ENCODE measurements around the gene KIF21B.

Gene KIF21B

DNA sequence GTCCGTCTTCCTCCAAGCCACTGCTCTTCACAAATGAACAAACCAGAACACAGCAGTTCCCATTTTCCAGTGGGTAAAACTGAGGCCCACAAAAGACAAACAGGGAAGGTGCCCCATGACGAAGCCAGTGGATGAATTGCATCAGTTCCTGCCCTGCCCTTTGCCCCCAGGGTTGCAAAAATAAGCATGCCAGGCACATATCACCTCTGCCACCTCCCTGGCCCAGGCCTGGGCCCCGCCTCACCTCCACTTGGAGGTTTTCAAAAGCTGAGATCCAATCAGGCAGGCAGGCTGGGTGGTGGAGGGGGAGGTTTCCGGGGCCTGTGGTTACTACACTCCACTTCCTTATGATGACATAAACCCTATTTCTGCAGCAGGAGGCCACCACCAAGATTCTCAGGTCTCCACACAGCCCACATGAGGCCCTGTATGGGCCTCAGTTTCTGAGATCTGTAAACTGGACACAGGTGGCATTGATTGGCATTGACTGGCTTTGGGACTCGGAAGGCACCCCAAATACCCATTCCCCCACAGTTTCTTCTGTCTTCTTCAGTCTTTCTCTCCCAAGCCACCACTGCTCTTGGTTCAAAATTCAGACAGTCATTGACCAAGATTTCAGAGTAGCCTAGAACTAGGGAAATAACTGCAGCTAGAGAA, 4.1 kb downstream of the KIF21B start:
- no peak for DNase-seq

DNA sequence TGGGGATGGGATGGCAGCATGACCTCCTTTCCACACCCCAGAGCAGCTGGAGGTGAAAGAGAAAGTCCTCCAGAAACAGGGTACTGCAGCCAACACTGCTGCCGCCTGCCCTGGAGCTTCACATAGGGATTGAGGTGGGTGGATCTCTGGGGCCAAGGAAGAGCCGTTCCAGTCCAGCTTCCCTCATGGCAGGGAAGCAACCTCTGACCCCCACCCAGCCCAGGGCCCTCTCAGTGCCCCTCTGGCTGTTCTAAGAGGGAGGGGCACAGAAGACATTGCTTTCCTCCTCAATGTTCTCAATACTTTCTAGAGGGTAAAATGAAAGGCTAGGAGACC, 5.7 kb downstream of the KIF21B start:
- no peak for DNase-seq

DNA sequence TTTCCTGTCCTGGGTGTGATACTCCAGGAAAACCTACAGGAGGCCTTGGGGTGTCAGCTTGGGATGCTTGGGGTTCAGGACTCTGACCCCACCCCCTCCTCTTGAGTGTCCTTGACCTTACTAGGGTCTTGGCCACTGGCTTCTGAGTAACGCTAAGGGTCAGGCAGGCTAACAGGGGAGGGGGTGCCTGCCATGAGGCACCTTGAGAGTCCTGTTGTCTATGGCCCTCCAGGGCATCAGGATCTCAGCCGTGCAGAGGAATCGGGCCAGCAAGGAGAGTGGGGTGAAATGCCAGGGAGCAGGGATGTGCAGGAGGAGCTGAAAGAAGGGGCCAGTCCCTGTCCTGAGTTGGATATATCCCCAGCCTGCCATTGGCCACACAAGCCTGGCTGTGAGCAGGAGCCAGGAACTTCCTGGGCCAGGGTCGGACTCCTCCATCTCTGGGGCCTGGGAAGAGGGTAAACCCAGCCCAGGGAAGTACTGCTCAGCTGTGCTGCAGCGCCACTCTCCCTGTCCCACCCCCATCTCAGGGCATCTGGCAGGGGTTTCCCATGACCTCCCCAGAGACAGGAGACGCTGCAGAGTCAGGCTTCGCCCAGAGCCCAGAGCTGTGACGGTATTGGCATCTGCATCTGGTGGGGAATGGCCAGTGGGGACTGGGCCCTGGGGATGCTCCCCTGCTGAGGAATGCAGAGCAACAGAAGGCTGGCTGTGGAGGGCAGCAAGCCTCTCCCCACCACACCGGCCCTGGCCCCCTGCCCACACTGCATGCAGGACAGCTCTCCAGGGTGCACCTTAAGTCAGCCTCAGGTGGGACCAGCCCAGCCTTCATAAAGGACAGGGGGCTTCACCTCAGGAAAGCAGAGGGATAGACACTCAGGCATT, 6.3 kb downstream of the KIF21B start:
- DNase-seq, result no peak

DNA sequence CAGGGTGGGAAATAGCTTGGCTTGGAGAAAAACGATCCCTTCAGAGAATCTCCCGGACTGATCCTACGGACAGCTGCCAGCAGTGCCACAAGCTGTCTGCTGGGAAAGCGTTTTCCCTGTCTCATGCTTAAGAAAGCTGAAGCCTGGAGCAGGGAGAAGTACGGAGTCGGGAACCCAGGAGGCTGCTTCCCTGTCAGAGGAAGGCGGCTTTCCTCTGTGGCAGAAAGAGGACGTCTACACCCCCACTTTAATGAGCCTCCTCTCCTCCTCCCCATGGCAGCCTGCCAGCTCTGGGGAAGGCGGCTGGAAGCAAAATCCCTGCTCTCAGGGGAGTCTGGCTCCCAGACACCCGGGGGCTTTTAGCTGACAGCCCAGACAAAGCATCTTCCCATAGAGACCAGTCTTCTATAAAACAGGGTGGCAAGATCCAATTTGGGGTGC, 7.3 kb downstream of the KIF21B start:
- no peak for DNase-seq

DNA sequence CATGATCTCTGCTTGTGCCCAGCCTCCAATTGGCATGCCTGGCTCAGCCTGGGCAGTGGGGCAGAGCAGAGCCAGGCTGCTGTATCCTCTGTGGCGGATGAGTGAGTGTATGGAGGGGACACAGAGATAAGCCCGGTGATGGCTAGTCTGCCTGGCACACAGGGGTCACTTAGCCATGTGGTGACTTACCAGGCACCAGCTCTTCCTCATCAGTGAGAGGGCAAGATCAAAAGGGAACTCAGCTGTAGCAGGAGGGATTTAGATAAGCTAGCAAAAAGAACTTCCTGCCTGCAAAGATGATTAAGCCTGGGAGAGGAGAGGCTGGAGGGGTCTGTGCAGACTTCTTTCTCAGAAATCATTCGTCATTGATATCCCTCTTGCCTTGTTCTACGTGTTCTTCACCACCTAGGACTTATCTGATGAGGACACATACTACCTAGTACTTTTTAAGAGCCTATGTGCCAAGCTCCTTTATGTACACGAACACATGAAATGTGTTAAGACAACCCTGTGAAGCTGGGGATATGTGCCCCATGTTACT, 7.9 kb downstream of the KIF21B start:
- DNase-seq, result no peak

DNA sequence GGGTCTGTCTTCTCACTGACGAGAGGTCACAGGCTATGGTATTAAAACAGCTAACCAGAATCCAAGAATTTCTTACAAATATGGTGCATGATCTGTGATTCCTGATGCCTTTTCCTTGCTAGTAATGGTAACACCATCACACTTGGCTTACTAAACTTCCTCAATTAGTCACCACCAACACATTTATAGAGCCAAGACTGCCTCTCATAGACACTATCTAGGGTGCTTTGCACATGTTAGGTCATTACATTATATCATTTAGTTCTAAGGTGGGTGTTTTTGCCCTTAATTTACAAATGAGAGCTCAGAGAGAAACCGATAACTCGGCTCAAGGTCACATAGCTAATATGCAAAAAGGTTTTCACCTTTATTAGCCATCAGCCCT, 8.7 kb downstream of the KIF21B start:
- no peak for DNase-seq

DNA sequence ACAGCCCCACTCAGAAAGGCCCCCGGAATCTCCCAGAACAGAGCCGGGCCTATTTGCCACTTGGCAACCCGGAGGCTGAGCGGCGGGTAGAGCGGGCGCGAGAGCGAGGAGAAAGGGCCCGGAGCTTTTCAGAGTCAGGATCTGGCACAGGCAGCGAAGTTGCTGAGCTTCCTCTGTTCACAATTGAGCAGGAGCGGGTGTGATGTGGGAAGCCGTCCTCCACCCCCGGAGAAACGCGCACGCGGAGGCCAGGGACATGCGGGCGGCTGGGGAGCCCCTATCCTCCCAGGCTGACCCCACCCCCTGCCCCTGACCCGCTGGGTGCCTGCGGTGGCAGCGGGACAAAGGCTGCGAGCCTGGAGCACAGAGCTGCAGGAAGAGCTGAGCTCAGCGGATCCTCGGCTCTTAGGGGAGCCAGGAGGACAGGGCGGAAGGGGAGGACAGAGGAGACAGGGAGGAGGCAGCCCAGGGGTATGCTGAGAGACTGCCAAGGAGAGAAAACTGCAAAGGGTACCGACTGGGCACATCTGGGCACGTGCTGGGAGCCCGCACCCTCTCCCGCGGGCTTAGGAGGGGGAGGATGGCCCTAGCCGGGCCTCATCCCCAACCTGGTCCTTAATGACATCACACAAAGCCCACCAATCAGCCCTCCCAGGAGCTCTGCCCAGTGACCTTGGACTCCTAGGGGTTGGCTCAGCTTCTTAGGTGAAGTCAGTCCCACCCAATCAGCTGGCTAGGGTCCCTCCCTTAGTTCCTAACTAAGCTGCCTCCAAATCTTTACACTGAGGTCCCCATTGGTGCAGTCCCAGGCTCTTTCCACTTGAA, 9.3 kb downstream of the KIF21B start:
- no peak for DNase-seq

DNA sequence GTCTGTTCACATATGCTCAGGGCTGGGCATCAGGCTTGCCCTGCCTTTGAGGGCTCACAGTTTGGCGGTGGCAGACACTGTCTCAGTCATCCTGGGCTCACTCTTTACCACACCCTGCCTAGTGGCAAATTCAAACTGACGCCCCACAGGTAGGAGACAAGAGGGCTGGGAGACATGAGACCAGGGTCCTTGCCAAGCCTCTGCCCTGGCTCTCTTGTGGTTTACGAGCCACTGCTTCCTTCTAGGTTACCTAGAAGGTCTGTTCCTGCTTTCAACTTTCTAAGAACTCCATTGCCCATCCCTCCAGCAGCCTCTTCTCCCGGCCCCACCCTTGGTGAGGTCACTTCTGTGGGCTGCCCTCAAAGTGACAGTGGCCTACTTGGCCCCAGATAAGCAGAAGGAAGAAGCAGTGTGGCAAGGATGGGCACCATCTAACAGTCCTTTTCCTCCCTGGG, 10.5 kb downstream of the KIF21B start:
- no peak for DNase-seq

DNA sequence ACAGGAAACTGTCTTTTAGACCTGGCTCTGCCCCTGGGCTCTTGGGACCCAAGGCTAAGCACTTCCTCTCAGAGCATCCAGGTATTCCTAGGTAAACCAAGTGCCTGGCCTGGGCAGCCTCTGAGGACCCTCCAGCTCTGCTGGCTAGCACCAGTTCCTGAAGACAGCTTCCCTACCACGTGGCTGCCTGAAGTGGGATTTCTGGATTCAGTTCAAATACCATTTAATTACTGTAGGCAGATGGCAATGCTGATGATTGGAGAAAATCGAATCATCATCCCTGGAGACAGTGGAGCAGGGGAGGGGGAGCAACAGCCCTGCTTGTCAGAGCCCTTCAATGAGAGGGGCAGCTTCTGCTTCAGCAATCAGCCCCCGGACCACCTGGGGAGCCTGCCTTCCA, 11.9 kb downstream of the KIF21B start:
- no peak for DNase-seq

DNA sequence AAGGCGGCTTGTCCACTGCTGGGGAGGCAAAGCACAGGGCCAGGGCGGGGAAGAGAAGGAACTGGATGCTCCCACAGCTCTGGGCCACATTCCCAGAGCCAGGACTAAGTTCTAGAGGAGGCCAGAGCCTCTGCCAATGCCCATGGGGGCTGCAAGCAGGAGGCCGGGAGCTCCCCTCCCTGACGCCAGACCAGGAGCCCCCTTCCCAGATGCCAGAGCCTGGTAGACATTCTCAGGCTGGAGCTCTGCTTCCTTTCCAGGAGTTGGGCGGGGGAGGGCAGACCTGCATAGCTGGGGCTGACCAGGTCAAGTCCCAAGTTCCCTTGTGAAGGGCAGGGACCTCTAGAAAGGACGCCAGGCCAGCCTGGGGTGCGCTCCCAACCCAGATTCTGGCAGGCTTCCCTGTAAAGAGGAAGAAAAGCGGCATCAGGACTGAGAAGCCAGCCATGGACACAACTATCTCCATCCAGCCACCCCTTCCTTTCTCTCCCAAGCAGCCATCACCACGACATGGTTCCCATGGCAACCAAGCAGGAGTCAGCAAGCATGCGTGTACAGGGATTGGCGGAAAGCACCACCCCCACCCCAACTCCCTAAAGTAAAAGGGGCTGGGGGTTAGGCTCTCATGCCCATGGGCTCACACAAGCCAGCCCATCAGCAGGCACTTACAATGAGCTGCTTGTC, 13.4 kb downstream of the KIF21B start:
- no peak for DNase-seq

DNA sequence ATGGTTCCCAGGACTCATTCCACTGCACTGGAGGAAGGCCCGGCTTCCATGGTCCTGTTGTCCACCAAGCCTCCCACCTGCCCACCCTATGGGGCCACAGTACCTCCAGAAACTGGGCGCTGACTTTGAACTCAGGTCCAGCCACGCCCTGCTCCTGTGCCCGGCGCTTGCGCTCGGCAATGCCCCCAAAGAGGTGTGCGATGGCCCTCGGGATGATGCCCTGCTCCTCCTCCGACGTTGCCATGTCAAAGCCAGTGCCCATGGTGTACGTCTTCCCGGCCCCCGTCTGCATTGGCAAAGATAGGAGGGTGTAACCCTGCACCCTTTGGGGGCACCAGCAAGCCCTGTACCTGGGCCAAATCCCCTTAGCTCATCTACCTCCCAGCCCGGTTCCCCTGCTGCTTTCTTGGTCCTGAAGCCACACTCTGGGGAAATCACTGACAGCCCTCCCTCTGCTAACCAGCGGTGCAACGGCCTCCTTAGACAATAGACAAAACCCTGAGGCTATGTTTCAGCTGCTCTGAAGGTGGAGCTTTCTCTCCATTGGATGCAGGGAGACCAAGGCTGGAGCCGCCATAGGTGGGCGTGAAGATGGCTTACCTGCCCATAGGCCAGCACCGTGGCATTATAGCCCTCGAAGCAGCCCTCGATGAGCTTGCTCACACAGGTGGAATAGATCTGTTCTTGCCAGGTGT, 14.7 kb downstream of the KIF21B start:
- no peak for DNase-seq

DNA sequence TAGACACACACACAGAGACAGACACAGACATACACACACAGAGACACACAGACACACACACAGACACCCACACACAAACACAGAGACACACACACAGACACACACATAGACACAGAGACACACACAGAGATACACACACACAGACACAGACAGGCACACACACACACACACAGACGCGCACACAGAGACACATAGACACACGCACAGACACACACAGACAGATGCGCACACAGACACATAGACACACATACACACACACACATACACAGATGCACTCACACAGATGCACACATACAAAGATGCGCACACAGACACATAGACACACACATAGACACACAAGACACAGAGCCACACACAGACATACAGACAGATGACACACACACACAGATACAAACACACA, 16.0 kb downstream of the KIF21B start:
- DNase-seq, result no peak

DNA sequence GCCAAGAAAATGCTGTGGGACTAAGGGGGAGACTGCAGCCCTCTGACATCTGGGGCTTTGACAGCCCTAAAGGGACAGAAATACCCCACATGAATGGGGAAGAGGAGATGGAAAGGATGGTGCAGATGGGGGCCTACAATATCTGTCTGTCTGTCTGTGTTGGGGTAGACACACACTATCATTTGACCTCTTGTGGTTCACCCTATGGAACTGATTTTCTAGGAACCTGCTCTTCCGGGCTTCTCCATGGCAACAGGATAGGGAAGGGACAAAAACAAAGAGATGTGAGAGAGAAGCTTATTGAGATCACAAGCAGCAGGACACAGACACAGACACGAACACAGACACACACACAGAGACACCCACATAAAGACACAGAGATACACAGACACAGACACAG, 17.1 kb downstream of the KIF21B start:
- no peak for DNase-seq

DNA sequence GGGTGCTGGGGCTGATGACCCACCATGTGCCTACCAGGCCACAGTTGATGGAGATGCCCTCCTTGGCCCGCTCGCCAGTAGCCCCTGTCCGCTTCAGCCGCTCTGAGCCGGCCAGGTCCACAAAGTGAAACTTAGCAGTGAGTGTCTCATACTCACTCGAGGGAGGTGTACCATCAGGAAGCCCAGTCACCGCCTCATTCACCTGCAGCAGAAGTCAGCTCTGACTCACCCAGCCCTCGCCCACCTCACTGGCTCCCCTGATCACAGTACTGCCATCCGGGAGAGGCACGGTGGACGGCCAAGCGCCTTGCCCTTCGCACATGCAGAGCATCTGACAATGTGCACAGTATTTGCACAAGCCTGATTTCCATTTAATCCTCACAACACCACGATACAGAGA, 18.8 kb downstream of the KIF21B start:
- no peak for DNase-seq

DNA sequence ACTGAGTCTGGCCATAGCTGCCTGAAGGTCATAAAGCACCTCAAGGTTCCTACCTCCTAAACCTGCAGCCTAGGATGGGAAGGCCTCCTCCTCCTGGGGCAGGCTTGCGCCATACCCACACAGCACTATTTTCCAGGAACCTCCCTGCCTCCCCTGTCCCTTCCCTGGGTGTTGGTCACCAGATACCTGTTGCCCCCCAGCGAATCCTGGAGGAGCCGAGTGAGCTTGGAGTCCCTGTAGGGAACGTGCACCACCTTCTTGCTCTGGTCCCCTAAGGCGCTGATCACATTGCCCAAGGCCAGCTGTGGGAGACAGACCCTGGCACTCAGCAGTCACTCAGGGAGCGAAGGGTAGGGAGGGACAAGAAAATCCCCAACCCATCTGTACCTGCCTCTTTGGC, 19.4 kb downstream of the KIF21B start:
- DNase-seq, result no peak

DNA sequence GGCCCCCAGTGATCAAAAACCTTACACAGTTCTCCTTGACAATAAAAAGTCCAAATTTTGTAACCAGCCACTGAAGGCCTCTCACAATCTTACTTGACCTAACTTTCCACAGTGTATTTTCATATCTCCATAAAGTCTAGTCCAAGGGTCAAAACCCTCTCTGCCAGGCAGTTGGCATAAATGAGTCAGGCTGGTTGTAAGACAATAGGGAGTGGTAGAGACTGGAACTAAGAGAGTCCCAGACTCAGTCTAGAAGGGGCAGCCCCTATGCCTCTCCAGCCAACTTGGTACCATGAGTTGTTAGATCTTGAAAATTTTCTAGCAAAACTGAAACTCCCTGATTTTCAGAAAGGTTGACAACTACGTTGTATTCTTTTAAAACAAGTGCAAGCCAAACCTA, 21.0 kb downstream of the KIF21B start:
- no peak for DNase-seq

DNA sequence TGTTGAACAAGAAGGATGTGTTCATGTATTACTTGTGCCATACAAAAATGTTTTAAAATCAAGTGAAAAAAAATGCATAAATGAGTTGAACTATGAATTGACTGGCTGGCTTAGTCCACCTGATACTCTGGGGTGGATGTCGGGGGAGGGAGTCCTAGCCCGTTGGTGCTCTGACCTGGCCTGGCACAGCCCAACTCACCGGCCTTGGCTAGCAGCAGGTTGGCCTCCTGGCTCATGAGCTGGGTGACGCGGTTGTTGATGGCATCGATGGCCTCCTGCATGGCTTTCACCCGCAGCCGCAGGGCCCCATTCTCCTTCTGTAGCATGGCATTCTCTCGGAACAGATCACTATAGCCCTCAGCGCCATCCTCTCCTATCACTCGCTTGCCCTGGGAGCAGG, 21.6 kb downstream of the KIF21B start:
- DNase-seq, result no peak

DNA sequence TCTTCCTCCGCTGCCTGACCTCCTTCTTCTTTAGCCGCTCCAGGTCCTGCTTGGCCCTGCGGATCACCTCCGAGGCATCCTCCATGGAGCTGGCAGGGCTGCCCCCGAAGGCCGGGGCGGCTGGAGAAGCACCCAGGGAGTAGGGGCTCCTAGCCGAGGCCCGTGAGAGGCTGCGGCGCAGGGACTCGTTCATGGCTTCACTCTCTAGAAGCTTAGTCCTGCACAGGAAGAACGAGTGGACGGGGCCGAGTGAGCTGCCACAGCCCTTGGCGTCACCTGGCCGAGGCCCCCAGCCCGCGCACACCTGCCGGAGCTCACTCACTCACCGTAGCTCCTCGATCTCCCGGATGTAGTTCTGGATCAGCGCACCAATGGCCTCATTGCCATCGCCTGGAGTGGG, 23.1 kb downstream of the KIF21B start:
- no peak for DNase-seq

DNA sequence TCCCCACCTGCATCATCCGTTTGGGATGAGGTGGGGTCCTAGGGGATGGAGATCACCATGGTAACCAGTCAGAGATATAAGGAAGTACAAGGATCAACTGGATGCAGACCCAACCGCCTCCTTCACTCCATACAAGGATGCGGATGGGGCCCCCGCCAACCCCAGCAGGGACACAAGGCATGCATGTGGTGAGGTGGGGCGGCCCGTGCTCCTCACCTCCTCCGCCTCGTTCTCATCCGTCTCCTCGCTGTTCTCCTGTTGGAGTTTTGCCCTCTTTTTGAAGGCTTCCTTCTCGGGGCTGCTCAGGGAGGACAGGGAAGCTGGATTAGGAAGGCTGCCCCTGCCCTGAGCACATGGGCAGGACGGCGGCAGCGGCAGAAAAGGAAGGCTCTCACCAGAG, 23.8 kb downstream of the KIF21B start:
- no peak for DNase-seq

DNA sequence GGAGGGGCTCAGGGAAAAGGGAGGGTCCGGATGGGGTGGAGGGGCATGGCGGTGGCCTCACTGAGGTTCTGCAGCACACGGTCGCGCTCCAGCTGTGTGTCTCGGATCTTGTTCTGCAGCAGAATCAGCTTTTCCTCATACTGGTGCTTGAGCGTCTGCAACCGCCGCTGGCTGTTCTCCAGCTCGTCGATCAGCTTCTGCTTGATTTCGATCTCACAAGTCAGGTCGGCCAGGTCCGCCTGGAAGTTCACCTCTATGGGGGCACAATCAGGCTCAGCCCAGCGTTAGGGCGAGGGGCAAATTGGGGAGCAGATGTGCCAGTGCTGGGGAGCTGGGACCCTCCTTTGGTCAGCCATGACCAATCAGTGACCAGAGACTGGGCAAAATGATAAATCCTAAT, 25.2 kb downstream of the KIF21B start:
- DNase-seq, result no peak

DNA sequence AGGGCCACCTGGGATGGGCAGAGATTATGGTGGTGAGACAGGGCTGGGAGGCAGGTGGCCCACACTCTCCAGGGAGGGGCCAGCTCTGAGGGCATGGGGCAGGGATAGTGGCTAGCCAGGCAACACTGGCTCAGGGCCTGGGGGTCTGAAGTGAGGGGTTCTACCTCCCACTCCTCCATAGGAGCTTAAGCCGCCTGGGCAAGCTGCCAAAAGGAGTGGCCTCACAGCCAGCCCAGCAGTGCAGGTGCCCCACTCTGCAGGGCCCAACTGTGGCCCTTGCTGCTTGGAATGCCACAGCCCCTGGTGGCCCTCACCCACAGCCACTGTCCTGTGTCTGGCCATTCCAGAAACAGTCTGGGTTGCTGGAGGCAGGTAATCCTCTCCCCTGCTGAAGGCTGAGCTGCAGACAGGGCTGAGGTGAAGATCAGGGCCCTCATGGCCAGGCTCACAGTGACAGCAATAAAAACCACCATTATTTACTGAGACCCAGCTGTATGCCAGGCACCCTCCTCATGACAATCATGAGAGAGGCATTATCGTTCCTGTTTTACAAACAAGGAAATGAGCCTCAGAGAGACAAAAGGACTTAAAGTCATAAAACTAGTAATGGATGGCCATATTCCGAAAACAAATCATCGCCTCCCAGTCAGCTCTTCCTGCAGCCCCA, 31.0 kb downstream of the KIF21B start:
- DNase-seq, result peak; percentile 37

All from NCI-H748 treated with DMSO at 0.1 percent for 48 hours (cell line).